Measurements from ENCODE around the gene ADI1. TPM values are rescaled to one million over a fixed set of nuclear protein-coding genes. Genes with fewer than 3 reads are reported as not detected.
"Not testable (repeated sequence)": the region's sequence is repeated elsewhere in the genome, so short reads cannot be mapped to it uniquely, and the experiment has no call there.

The ADI1 gene
- total RNA-seq, 1 experiment from 2014 or later, result 75.8 TPM

- Histone ChIP-seq H3K36me3 (peaks cover 29% of the 10 kb centered on the region), H3K27me3 (no peaks in the 10 kb centered on the region), H3K9me3 (no peaks in the 10 kb centered on the region), H3K4me3 (no peak overlapping the region)
- DNase-seq, result no peak
These were observed 67.2 kb downstream of the ADI1 start for GRCh38 chr2:3451926-3452671.

- Histone ChIP-seq H3K36me3 (peaks cover 34% of the 10 kb centered on the region), H3K9me3 (no peaks in the 10 kb centered on the region), H3K4me3 (no peak overlapping the region), H3K27me3 (no peaks in the 10 kb centered on the region)
- DNase-seq, result no peak
These were observed 68.2 kb downstream of the ADI1 start for GRCh38 chr2:3451169-3451568.

GRCh38 chr2:3450385-3451010 lies 68.8 kb downstream of the ADI1 start:
- Histone ChIP-seq H3K36me3 (peaks cover 37% of the 10 kb centered on the region), H3K9me3 (no peaks in the 10 kb centered on the region), H3K27me3 (no peaks in the 10 kb centered on the region), H3K4me3 (no peak overlapping the region)
- no peak for DNase-seq

- Histone ChIP-seq H3K9me3 (no peaks in the 10 kb centered on the region), H3K36me3 (peaks cover 43% of the 10 kb centered on the region), H3K27me3 (no peaks in the 10 kb centered on the region), H3K4me3 (no peak overlapping the region)
- DNase-seq, result no peak
These were observed 69.4 kb downstream of the ADI1 start for GRCh38 chr2:3449936-3450335.

- H3K9me3 ChIP-seq, result no peaks in the 10 kb centered on the region
- DNase-seq, result no peak
- no peak overlapping the region for H3K4me3 ChIP-seq
- H3K27me3 ChIP-seq, result no peaks in the 10 kb centered on the region
- H3K36me3 ChIP-seq, result peaks cover 50% of the 10 kb centered on the region
These were observed 70.2 kb downstream of the ADI1 start for GRCh38 chr2:3449086-3449485.

- not testable (repeated sequence) for H3K4me3 ChIP-seq, DNase-seq, H3K9me3 ChIP-seq, H3K27me3 ChIP-seq
- peaks cover 55% of the 10 kb centered on the region for H3K36me3 ChIP-seq
These were observed 70.9 kb downstream of the ADI1 start for GRCh38 chr2:3448441-3448911.

- no peaks in the 10 kb centered on the region for H3K27me3 ChIP-seq
- no peak overlapping the region for H3K4me3 ChIP-seq
- no peaks in the 10 kb centered on the region for H3K9me3 ChIP-seq
- DNase-seq, result no peak
- H3K36me3 ChIP-seq, result peaks cover 55% of the 10 kb centered on the region
These were observed 71.5 kb downstream of the ADI1 start for GRCh38 chr2:3447789-3448317.

Other genes with a start within 250 kb of the ADI1 start
- gene EIPR1, start 141.7 kb downstream of the ADI1 start, total RNA-seq (2014; rRNA removed; shearing (Covaris generic); ENCODE audit: low replicate concordance), result 47.9 and 78.7 TPM in 2 replicates
- 27.6 and 29.3 TPM in 2 replicates for gene TRAPPC12, start 139.8 kb downstream of the ADI1 start, total RNA-seq (2014; rRNA removed; shearing (Covaris generic); ENCODE audit: low replicate concordance)
- gene RNASEH1, start 38.8 kb upstream of the ADI1 start, total RNA-seq (2014; rRNA removed; shearing (Covaris generic); ENCODE audit: low replicate concordance), result 26.0 and 71.0 TPM in 2 replicates
- gene RPS7, start 55.7 kb upstream of the ADI1 start, total RNA-seq (2014; rRNA removed; shearing (Covaris generic); ENCODE audit: low replicate concordance), result 3,110 and 4,078 TPM in 2 replicates
- 2.1 TPM in 1 of 2 replicates, not detected in the other for gene COLEC11, start 75.6 kb upstream of the ADI1 start, total RNA-seq (2014; rRNA removed; shearing (Covaris generic); ENCODE audit: low replicate concordance)
- not detected in 2 replicates for gene ALLC, start 138.7 kb upstream of the ADI1 start, total RNA-seq (2014; rRNA removed; shearing (Covaris generic); ENCODE audit: low replicate concordance)
- gene DCDC2C, start 184.0 kb upstream of the ADI1 start, total RNA-seq (2014; rRNA removed; shearing (Covaris generic); ENCODE audit: low replicate concordance), result not detected in 2 replicates